B cell (primary cell): ENCODE measurements around the gene CPNE1. TPM values are rescaled to one million over a fixed set of nuclear protein-coding genes. Genes with fewer than 3 reads are reported as not detected.

Experiments
- ATAC-seq: fragments of 200-7000 bp; cut with Tn5 transposase; one replicate; pipeline ENCODE4 v1.10.0; 2021; ENCODE audit warnings: low read depth, mild to moderate bottlenecking, moderate number of reproducible peaks, moderate library complexity
- CTCF ChIA-PET: fragments of 350-600 bp; sonication (Branson Sonifier 250); formaldehyde crosslinking; loops from one replicate; lab custom pipeline; 2021; ENCODE audit warnings: antibody characterized with exemption, inconsistent platforms; lab: Charles Lee
- POLR2A ChIA-PET: fragments of 350-600 bp; sonication (Branson Sonifier 250); formaldehyde crosslinking; loops from one replicate; lab custom pipeline; 2021; ENCODE audit warnings: antibody characterized with exemption; lab: Charles Lee
- DNase-seq: peaks from one replicate; pipeline ENCODE4 v3.0.0; 2013
- H2AFZ ChIP-seq: 2 replicates; pipeline ENCODE4 v1.6.1; 2012; ENCODE audit warnings: mild to moderate bottlenecking, low read depth, low read length; ENCODE audit not compliant: insufficient read depth, poor library complexity, severe bottlenecking
- H3K27ac ChIP-seq, 2 donors: 1 replicate in 1 of 2; 2 replicates in 1 of 2; pipeline ENCODE4 v1.5.1; 2012 to 2013; ENCODE audit warnings: low read length in 2 of 2, mild to moderate bottlenecking in 2 of 2, moderate library complexity in 1 of 2
- H3K27me3 ChIP-seq, 4 experiments: fragments of 200-600 bp in 1 of 4; sonication (generic) in 1 of 4; replicated peaks in 1 of 4; 1 replicate in 2 of 4; 2 replicates in 2 of 4; pipeline versions ENCODE4 v1.6.1 to v1.7.0; 2013 to 2016; ENCODE audit warnings: low read length in 3 of 4, mild to moderate bottlenecking in 2 of 4, mixed read lengths in 1 of 4, moderate library complexity in 1 of 4; ENCODE audit not compliant: insufficient read depth in 4 of 4, control insufficient read depth in 3 of 4; ENCODE audit errors: control extremely low read depth in 1 of 4
- H3K36me3 ChIP-seq, 2 experiments: replicated peaks in 1 of 2; 1 replicate in 1 of 2; 2 replicates in 1 of 2; pipeline versions ENCODE4 v1.6.1 to v1.7.1; 2013; ENCODE audit warnings: low read length in 1 of 2; ENCODE audit not compliant: insufficient read depth in 2 of 2, control insufficient read depth in 1 of 2; ENCODE audit errors: control extremely low read depth in 1 of 2, extremely low read depth in 1 of 2
- H3K4me1 ChIP-seq, 2 donors: fragments of 200-600 bp in 1 of 2; sonication (generic) in 1 of 2; 1 replicate in 1 of 2; 2 replicates in 1 of 2; pipeline versions ENCODE4 v1.5.1 to v1.6.1; 2013 to 2017; ENCODE audit warnings: low read length in 2 of 2; ENCODE audit not compliant: control insufficient read depth in 2 of 2, insufficient read depth in 2 of 2
- H3K4me2 ChIP-seq: replicated peaks from 2 replicates; pipeline ENCODE3; 2012; ENCODE audit warnings: mild to moderate bottlenecking, low read depth, low read length; ENCODE audit not compliant: poor library complexity, severe bottlenecking
- H3K4me3 ChIP-seq, 5 experiments: fragments of 200-600 bp in 1 of 5; sonication (generic) in 1 of 5; 1 replicate in 3 of 5; 2 replicates in 2 of 5; pipeline versions ENCODE4 v1.5.1 to v1.7.0; 2011 to 2016; ENCODE audit warnings: low read length in 4 of 5, mild to moderate bottlenecking in 4 of 5, low read depth in 2 of 5, control low read depth in 1 of 5, moderate library complexity in 1 of 5; ENCODE audit not compliant: insufficient read depth in 1 of 5; ENCODE audit errors: control extremely low read depth in 1 of 5, extremely low read depth in 1 of 5
- H3K79me2 ChIP-seq: fragments of 200-600 bp; sonication (generic); one replicate; pipeline ENCODE4 v1.6.0; 2016; ENCODE audit warnings: low read length; ENCODE audit not compliant: control insufficient read depth, insufficient read depth
- H3K9ac ChIP-seq: fragments of 200-600 bp; sonication (generic); 2 replicates; pipeline ENCODE4 v1.6.1; 2017; ENCODE audit warnings: mild to moderate bottlenecking, low read length, moderate library complexity
- H3K9me3 ChIP-seq, 3 donors: one replicate each; pipeline versions ENCODE4 v1.6.1 to v1.7.1; 2013; ENCODE audit warnings: low read length in 2 of 3; ENCODE audit not compliant: control insufficient read depth in 2 of 3, insufficient read depth in 1 of 3; ENCODE audit errors: control extremely low read depth in 1 of 3
- H4K20me1 ChIP-seq: 2 replicates; pipeline ENCODE4 v1.6.0; 2012; ENCODE audit warnings: mild to moderate bottlenecking, low read length; ENCODE audit not compliant: insufficient read depth, control insufficient read depth, poor library complexity, severe bottlenecking
- H3K27ac Mint-ChIP-seq: one replicate; pipeline ENCODE4 v1.8.0; 2021; ENCODE audit warnings: mixed read lengths
- H3K27me3 Mint-ChIP-seq: one replicate; pipeline ENCODE4 v1.8.0; 2021; ENCODE audit warnings: mixed read lengths
- H3K4me1 Mint-ChIP-seq: one replicate; pipeline ENCODE4 v1.8.0; 2021; ENCODE audit warnings: mixed read lengths
- H3K4me3 Mint-ChIP-seq: one replicate; pipeline ENCODE4 v1.8.0; 2021; ENCODE audit warnings: mixed read lengths
- H3K9me3 Mint-ChIP-seq: one replicate; pipeline ENCODE4 v1.8.0; 2022; ENCODE audit warnings: mixed read lengths; ENCODE audit not compliant: insufficient read depth
- EZH2 ChIP-seq: IDR thresholded peaks from 2 replicates; pipeline ENCODE4 v1.6.1; 2012; ENCODE audit warnings: borderline replicate concordance, low read depth, mild to moderate bottlenecking, moderate library complexity, low read length; ENCODE audit not compliant: insufficient read depth, poor library complexity, severe bottlenecking
- WGBS: methylation state at CpG from one replicate; pipeline ENCODE4 v1.1.5; 2013; ENCODE audit warnings: missing lambda C conversion rate; ENCODE audit not compliant: insufficient coverage; 5-methylcytosine and 5-hydroxymethylcytosine counted together
- intact Hi-C: fragments of 100-400 bp; cut with micrococcal nuclease; formaldehyde crosslinking; loops from one replicate; pipeline ENCODE4 v1.10.0; 2022
- polyA plus RNA-seq: library from polyadenylated mRNA; depleted of rRNA; stranded (reverse); fragments of >200 nt; gene quantifications from 2 replicates; pipeline ENCODE4 v1.2.3, GENCODE V29; 2012
- total RNA-seq, 2 donors: library from RNA; stranded (reverse); fragments of 120-200 nt in 1 of 2; gene quantifications; 1 replicate in 1 of 2; 2 replicates in 1 of 2; pipeline versions ENCODE4 v1.2.3 to v1.2.4, GENCODE V29; 2013 to 2022
- TF ChIP-seq, protein P1 (sequence below): fragments of 200-600 bp; IDR thresholded peaks from one replicate; pipeline ENCODE4 v1.8.0; 2022; ENCODE audit warnings: antibody characterized with exemption, mild to moderate bottlenecking

The CPNE1 gene
- total and polyA plus RNA-seq, 2 donors (not counting 1 experiment from before 2014, with no cell fraction given) = 321 to 323 TPM

DNA sequence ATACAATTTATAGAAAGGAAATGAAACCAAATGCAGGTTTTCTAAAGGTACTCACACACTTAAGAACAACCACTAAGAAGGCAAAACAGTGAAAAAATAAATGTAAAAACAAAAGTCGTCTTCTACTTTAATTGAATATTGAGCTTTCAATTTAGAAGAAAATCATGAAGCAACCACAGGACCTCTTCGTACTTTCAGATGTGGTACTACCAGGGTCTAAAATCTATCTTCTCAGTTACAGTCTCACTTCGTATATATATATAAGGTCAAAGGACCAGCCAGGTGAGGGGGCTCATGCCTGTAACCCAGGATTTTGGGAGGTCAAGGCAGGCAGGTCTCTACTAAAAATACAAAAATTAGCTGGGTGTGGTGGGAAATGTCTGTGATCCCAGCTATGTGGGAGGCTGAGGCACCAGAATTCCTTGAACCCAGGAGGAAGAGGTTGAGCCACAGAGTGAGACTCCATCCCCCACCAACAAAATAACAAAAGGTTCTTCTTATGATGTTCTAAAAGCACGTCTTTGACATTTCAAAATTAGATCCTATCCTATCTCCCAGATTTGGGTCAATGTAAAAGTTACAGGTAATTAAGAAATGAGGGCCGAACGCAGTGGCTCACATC, 47.0 kb upstream of the CPNE1 start:
- Mint-ChIP-seq H3K27me3 (no peaks in the 10 kb centered on the region), H3K4me3 (no peak overlapping the region), H3K27ac (no peak overlapping the region), H3K9me3 (no peaks in the 10 kb centered on the region), H3K4me1 (peaks cover 33% of the 10 kb centered on the region)
- WGBS = no CpG with 5 or more reads among the region's 6 CpGs
- Histone ChIP-seq H3K9me3 (no peaks in the 10 kb centered on the region), H3K27me3 (no peaks in the 10 kb centered on the region), H3K4me1 (peaks cover 0 to 5% of the 10 kb centered on the region in 2 donors), H3K4me3 (no peak overlapping the region), H2AFZ (no peak overlapping the region), H3K27ac (no peak overlapping the region), H3K36me3 (peaks cover 21 to 89% of the 10 kb centered on the region in 2 experiments), H4K20me1 (peaks cover 53% of the 10 kb centered on the region), H3K79me2 (peaks cover 60% of the 10 kb centered on the region), H3K4me2 (no peak overlapping the region), H3K9ac (no peak overlapping the region)
- ChIA-PET POLR2A (interaction anchor here (1.3 kb wide), 1 partner anchor 30 kb away, joined by 3 read pairs; the partner anchor contains the start of gene RBM39), CTCF (interaction anchor here (0.6 to 0.9 kb wide), 2 partner anchors 9 to 69 kb away, joined by 3 read pairs; no protein-coding TSS in a partner anchor)
- TF ChIP-seq EZH2 = no peak
- TF ChIP-seq, protein P1, sequence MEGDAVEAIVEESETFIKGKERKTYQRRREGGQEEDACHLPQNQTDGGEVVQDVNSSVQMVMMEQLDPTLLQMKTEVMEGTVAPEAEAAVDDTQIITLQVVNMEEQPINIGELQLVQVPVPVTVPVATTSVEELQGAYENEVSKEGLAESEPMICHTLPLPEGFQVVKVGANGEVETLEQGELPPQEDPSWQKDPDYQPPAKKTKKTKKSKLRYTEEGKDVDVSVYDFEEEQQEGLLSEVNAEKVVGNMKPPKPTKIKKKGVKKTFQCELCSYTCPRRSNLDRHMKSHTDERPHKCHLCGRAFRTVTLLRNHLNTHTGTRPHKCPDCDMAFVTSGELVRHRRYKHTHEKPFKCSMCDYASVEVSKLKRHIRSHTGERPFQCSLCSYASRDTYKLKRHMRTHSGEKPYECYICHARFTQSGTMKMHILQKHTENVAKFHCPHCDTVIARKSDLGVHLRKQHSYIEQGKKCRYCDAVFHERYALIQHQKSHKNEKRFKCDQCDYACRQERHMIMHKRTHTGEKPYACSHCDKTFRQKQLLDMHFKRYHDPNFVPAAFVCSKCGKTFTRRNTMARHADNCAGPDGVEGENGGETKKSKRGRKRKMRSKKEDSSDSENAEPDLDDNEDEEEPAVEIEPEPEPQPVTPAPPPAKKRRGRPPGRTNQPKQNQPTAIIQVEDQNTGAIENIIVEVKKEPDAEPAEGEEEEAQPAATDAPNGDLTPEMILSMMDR = no peak
- no peak for DNase-seq
- ATAC-seq = no peak
- intact Hi-C loops = no loop called here
